ENCODE data around the gene OLIG2. TPM values are rescaled to one million over a fixed set of nuclear protein-coding genes. Genes with fewer than 3 reads are reported as not detected.

OLIG2 gene
- polyA plus RNA-seq, 1 of the 3 experiments (the other 2 are of a cell fraction), result not detected

- Histone ChIP-seq H3K27me3 (ENCODE audit: insufficient read depth) (peaks cover 72% of the 10 kb centered on the region), H3K9me2 (no peaks in the 10 kb centered on the region), H3K4me2 (no peak overlapping the region), H3K9me3 (no peaks in the 10 kb centered on the region), H3K27ac (ENCODE audit: low read depth in 2 of 2, low read length in 1 of 2) (no peak overlapping the region), H3K79me2 (ENCODE audit: insufficient read depth) (no peaks in the 10 kb centered on the region), H4K20me1 (ENCODE audit: insufficient read depth) (no peaks in the 10 kb centered on the region), H3K36me3 (replicated peaks in 1 of 2; ENCODE audit: control insufficient read depth in 1 of 2, insufficient read depth in 2 of 2, low read length in 1 of 2) (no peaks in the 10 kb centered on the region), H3K4me3 (ENCODE audit: low read depth in 2 of 2, low read length in 1 of 2) (no peak overlapping the region), H3F3A (replicated peaks; ENCODE audit: insufficient read depth) (no peaks in the 10 kb centered on the region), H2AFZ (ENCODE audit: low read depth) (no peak overlapping the region), H3K9ac (no peak overlapping the region), H3K4me1 (ENCODE audit: control insufficient read depth in 1 of 2, insufficient read depth in 2 of 2, low read depth in 1 of 2, low read length in 1 of 2) (no peaks in the 10 kb centered on the region)
- DNase-seq, result no peak
- POLR2A ChIA-PET, result no interaction called here
- WGBS (ENCODE audit: low lambda C conversion rate), result 17% methylated on average over 37 of the region's 39 CpGs
- TF ChIP-seq RCOR1 (IDR thresholded peaks at IDR 0.05; ENCODE audit: low read length) (no peak), EP300 (IDR thresholded peaks at IDR 0.05; ENCODE audit: borderline replicate concordance in 1 of 2, low read depth in 1 of 2, low read length in 1 of 2) (no peak), RAD21 (IDR thresholded peaks at IDR 0.05; ENCODE audit: low read length) (no peak)
- TF ChIP-seq, protein P1, sequence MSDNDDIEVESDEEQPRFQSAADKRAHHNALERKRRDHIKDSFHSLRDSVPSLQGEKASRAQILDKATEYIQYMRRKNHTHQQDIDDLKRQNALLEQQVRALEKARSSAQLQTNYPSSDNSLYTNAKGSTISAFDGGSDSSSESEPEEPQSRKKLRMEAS (IDR thresholded peaks at IDR 0.05; ENCODE audit: low read depth), result no peak
- CTCF ChIA-PET, result no interaction called here
Observed at GRCh38 chr21:32978331-32979270, 47.1 kb upstream of the OLIG2 start.

DNA sequence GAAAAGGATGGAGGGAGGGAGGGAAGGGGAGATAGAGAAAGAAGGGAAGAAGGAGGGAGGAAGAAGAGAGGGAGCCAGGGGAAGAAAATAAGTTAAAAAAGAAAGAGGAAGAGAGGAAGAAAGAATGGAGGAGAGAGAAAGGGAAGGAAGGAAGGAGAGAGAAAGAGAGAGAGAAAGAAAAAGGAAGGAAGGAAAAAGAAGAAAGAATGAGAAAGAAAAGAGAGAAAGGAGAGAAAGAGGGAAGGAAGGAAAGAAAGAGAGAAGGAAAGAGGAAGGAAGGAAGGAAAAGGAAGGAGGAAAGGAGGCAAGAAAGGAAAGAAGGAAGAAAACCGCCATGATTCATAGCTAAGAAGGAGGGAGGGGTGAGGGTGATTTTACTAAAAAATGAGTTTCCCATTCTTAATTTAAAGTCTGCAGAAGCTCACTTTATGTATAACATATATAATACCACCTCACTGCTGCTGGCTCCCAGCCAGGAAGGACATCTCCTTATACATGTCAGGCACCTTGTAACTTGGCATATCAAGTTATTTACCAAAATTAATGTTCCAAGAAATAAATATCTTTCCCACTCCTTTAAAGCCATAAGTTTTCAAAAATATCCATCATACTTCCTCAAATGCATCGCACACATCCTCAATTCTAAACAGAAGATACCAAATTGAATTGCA, 46.0 kb upstream of the OLIG2 start:
- no peaks in the 10 kb centered on the region for H4K20me1 ChIP-seq (ENCODE audit: insufficient read depth)
- no peaks in the 10 kb centered on the region for H3K9me3 ChIP-seq
- H3K4me2 ChIP-seq, result no peak overlapping the region
- no peaks in the 10 kb centered on the region for H3K4me1 ChIP-seq (ENCODE audit: control insufficient read depth in 1 of 2, insufficient read depth in 2 of 2, low read depth in 1 of 2, low read length in 1 of 2)
- POLR2A ChIA-PET, result no interaction called here
- no peaks in the 10 kb centered on the region for H3K79me2 ChIP-seq (ENCODE audit: insufficient read depth)
- CTCF ChIA-PET, result no interaction called here
- no peaks in the 10 kb centered on the region for H3K36me3 ChIP-seq (replicated peaks in 1 of 2; ENCODE audit: control insufficient read depth in 1 of 2, insufficient read depth in 2 of 2, low read length in 1 of 2)
- H3K27me3 ChIP-seq (ENCODE audit: insufficient read depth), result peaks cover 66% of the 10 kb centered on the region
- DNase-seq, result no peak
- H2AFZ ChIP-seq (ENCODE audit: low read depth), result no peak overlapping the region
- no peaks in the 10 kb centered on the region for H3K9me2 ChIP-seq
- no peak overlapping the region for H3K27ac ChIP-seq (ENCODE audit: low read depth in 2 of 2, low read length in 1 of 2)
- WGBS (ENCODE audit: low lambda C conversion rate), result 4% methylated on average over 2 of the region's 2 CpGs
- TF ChIP-seq EP300 (IDR thresholded peaks at IDR 0.05; ENCODE audit: borderline replicate concordance in 1 of 2, low read depth in 1 of 2, low read length in 1 of 2), result no peak
- no peak for TF ChIP-seq EZH2phosphoT487 (IDR thresholded peaks at IDR 0.05; ENCODE audit: borderline replicate concordance, low read depth)
- TF ChIP-seq GABPA (IDR thresholded peaks at IDR 0.05; ENCODE audit: low read depth), result no peak
- no peak for TF ChIP-seq TEAD4 (IDR thresholded peaks at IDR 0.05; ENCODE audit: borderline replicate concordance, insufficient read depth)
- TF ChIP-seq NRF1 (IDR thresholded peaks at IDR 0.05; ENCODE audit: low read depth, low read length), result no peak
- no peak for TF ChIP-seq JUND (IDR thresholded peaks at IDR 0.05)
- TF ChIP-seq POLR2AphosphoS5 (IDR thresholded peaks at IDR 0.05; ENCODE audit: low read depth, low read length), result no peak
- TF ChIP-seq, protein P1 (IDR thresholded peaks at IDR 0.05; ENCODE audit: low read depth), result no peak
- no peak for TF ChIP-seq USF1 (IDR thresholded peaks at IDR 0.05; ENCODE audit: borderline replicate concordance, low read depth)
- TF ChIP-seq, protein P2, sequence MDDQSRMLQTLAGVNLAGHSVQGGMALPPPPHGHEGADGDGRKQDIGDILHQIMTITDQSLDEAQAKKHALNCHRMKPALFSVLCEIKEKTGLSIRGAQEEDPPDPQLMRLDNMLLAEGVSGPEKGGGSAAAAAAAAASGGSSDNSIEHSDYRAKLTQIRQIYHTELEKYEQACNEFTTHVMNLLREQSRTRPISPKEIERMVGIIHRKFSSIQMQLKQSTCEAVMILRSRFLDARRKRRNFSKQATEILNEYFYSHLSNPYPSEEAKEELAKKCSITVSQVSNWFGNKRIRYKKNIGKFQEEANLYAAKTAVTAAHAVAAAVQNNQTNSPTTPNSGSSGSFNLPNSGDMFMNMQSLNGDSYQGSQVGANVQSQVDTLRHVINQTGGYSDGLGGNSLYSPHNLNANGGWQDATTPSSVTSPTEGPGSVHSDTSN (IDR thresholded peaks at IDR 0.05), result no peak
- H3K4me3 ChIP-seq (ENCODE audit: low read depth in 2 of 2, low read length in 1 of 2), result no peak overlapping the region
- no peaks in the 10 kb centered on the region for H3F3A ChIP-seq (replicated peaks; ENCODE audit: insufficient read depth)
- H3K9ac ChIP-seq, result no peak overlapping the region

All from SK-N-SH (cell line).